ENCODE data around the gene TNFSF15.

TNFSF15 gene

GRCh38 chr9:114805670-114806525 lies at the start of gene TNFSF15:
Gene TNFSF15 (minus strand): TSS chr9:114806039. CDS start chr9:114806012, 27 bp downstream.
- H3K27me3 ChIP-seq, result no peaks in the 10 kb centered on the region
- peak within 1 kb of the TSS; percentile 42 to 96 (median 55); a peak in 21 of 22 replicates for H3K4me2 ChIP-seq
- peak within 1 kb of the TSS in 4 of 11 experiments; percentile 12 to 74 (median 64); a peak in 8 of 22 replicates for H3K9ac ChIP-seq
- H4K20me1 ChIP-seq, result peaks cover 0 to 26% (median 0%) of the 10 kb centered on the region in 11 experiments; a peak in 5 of 22 replicates
- peaks cover 11 to 79% (median 13%) of the 10 kb centered on the region in 10 experiments for H3K4me1 ChIP-seq
- peaks cover 0 to 38% (median 0%) of the 10 kb centered on the region in 11 experiments; a peak in 5 of 22 replicates for H3K36me3 ChIP-seq
- H3K9me3 ChIP-seq (replicated peaks in 1 of 11), result no peaks in the 10 kb centered on the region
- TF ChIP-seq Cebpa-rat (IDR thresholded peaks at IDR 0.05), result no peak
- peak within 1 kb of the TSS in 4 of 10 experiments; percentile 45 to 62 (median 61); a peak in 8 of 20 replicates for H3K4me3 ChIP-seq
- peak within 1 kb of the TSS in 4 of 11 experiments; percentile 33 to 67 (median 58); a peak in 7 of 22 replicates for H3K27ac ChIP-seq

GRCh38 chr9:114855488-114855887 lies 49.6 kb upstream of the TNFSF15 start:
- H3K27me3 ChIP-seq, result no peaks in the 10 kb centered on the region
- no peak overlapping the region for H3K4me3 ChIP-seq
- H3K4me1 ChIP-seq, result peaks cover 0 to 68% (median 41%) of the 10 kb centered on the region in 10 experiments; a peak in 14 of 20 replicates
- peaks cover 0 to 84% (median 0%) of the 10 kb centered on the region in 11 experiments; a peak in 10 of 22 replicates for H3K9me3 ChIP-seq (replicated peaks in 1 of 11)
- TF ChIP-seq Cebpa-rat (IDR thresholded peaks at IDR 0.05), result no peak
- H3K27ac ChIP-seq, result peak overlapping the region in 3 of 11 experiments; percentile 4 to 26 (median 22); a peak in 3 of 22 replicates
- H3K36me3 ChIP-seq, result 0 out of 22 replicates have a peak, but pooled peaks cover 0 to 5% (median 0%) of the 10 kb centered on the region in 11 experiments
- H3K4me2 ChIP-seq, result peak overlapping the region in 1 of 11 experiments; percentile 7; a peak in 1 of 22 replicates
- H4K20me1 ChIP-seq, result no peaks in the 10 kb centered on the region
- no peak overlapping the region for H3K9ac ChIP-seq

- Histone ChIP-seq H3K9ac (no peak overlapping the region), H3K36me3 (0 out of 22 replicates have a peak, but pooled peaks cover 0 to 5% (median 0%) of the 10 kb centered on the region in 11 experiments), H3K4me1 (peaks cover 0 to 68% (median 40%) of the 10 kb centered on the region in 10 experiments; a peak in 14 of 20 replicates), H3K9me3 (replicated peaks in 1 of 11) (peaks cover 0 to 84% (median 0%) of the 10 kb centered on the region in 11 experiments; a peak in 10 of 22 replicates), H3K27ac (peak overlapping the region in 2 of 11 experiments; percentile 22 to 26; a peak in 2 of 22 replicates), H3K27me3 (no peaks in the 10 kb centered on the region), H3K4me2 (peak overlapping the region in 1 of 11 experiments; percentile 13; a peak in 1 of 22 replicates), H4K20me1 (no peaks in the 10 kb centered on the region), H3K4me3 (no peak overlapping the region)
- no peak for TF ChIP-seq Cebpa-rat (IDR thresholded peaks at IDR 0.05)
Measured at GRCh38 chr9:114854736-114855355, 49.0 kb upstream of the TNFSF15 start.

- Histone ChIP-seq H3K27ac (peak overlapping the region in 10 of 11 experiments; percentile 5 to 84 (median 73); a peak in 17 of 22 replicates), H3K4me3 (no peak overlapping the region; a peak in 1 of 20 replicates), H3K9me3 (replicated peaks in 1 of 11) (peaks cover 0 to 78% (median 0%) of the 10 kb centered on the region in 11 experiments; a peak in 10 of 22 replicates), H3K36me3 (0 out of 22 replicates have a peak, but pooled peaks cover 0 to 5% (median 0%) of the 10 kb centered on the region in 11 experiments), H3K4me1 (peaks cover 0 to 71% (median 40%) of the 10 kb centered on the region in 10 experiments; a peak in 14 of 20 replicates), H3K27me3 (no peaks in the 10 kb centered on the region), H3K9ac (peak overlapping the region in 4 of 11 experiments; percentile 56 to 66 (median 64); a peak in 5 of 22 replicates), H4K20me1 (no peaks in the 10 kb centered on the region), H3K4me2 (peak overlapping the region in 7 of 11 experiments; percentile 43 to 75 (median 66); a peak in 13 of 22 replicates)
- no peak for TF ChIP-seq Cebpa-rat (IDR thresholded peaks at IDR 0.05)
Measured at GRCh38 chr9:114853071-114853855, 47.4 kb upstream of the TNFSF15 start.

GRCh38 chr9:114852050-114852594 lies 46.3 kb upstream of the TNFSF15 start:
- Histone ChIP-seq H3K4me2 (peak overlapping the region in 9 of 11 experiments; percentile 10 to 75 (median 56); a peak in 18 of 22 replicates), H4K20me1 (no peaks in the 10 kb centered on the region), H3K9ac (peak overlapping the region in 6 of 11 experiments; percentile 27 to 66 (median 60); a peak in 9 of 22 replicates), H3K4me1 (peaks cover 0 to 66% (median 37%) of the 10 kb centered on the region in 10 experiments; a peak in 14 of 20 replicates), H3K36me3 (0 out of 22 replicates have a peak, but pooled peaks cover 0 to 5% (median 0%) of the 10 kb centered on the region in 11 experiments), H3K9me3 (replicated peaks in 1 of 11) (peaks cover 0 to 67% (median 0%) of the 10 kb centered on the region in 11 experiments; a peak in 10 of 22 replicates), H3K27ac (peak overlapping the region in 9 of 11 experiments; percentile 59 to 84 (median 76); a peak in 18 of 22 replicates), H3K27me3 (no peaks in the 10 kb centered on the region), H3K4me3 (no peak overlapping the region)
- peak; percentile 45 to 95 (median 80); a peak in 19 of 22 replicates for TF ChIP-seq Cebpa-rat (IDR thresholded peaks at IDR 0.05)

- H3K9me3 ChIP-seq (replicated peaks in 1 of 11), result peaks cover 0 to 58% (median 0%) of the 10 kb centered on the region in 11 experiments; a peak in 10 of 22 replicates
- 0 out of 22 replicates have a peak, but pooled peaks cover 0 to 3% (median 0%) of the 10 kb centered on the region in 11 experiments for H3K36me3 ChIP-seq
- H3K27me3 ChIP-seq, result no peaks in the 10 kb centered on the region
- TF ChIP-seq Cebpa-rat (IDR thresholded peaks at IDR 0.05), result no peak
- no peaks in the 10 kb centered on the region for H4K20me1 ChIP-seq
- peak overlapping the region in 1 of 10 experiments; percentile 18; a peak in 1 of 20 replicates for H3K4me3 ChIP-seq
- peak overlapping the region in 10 of 11 experiments; percentile 8 to 84 (median 66); a peak in 18 of 22 replicates for H3K27ac ChIP-seq
- H3K9ac ChIP-seq, result peak overlapping the region in 4 of 11 experiments; percentile 41 to 66 (median 49); a peak in 5 of 22 replicates
- H3K4me1 ChIP-seq, result peaks cover 0 to 58% (median 29%) of the 10 kb centered on the region in 10 experiments; a peak in 14 of 20 replicates
- H3K4me2 ChIP-seq, result peak overlapping the region in 9 of 11 experiments; percentile 10 to 75 (median 56); a peak in 17 of 22 replicates
Measured at GRCh38 chr9:114851306-114851705, 45.5 kb upstream of the TNFSF15 start.

GRCh38 chr9:114850871-114851270 lies 45.0 kb upstream of the TNFSF15 start:
- Histone ChIP-seq H3K4me2 (peak overlapping the region in 9 of 11 experiments; percentile 10 to 75 (median 56); a peak in 13 of 22 replicates), H3K9ac (peak overlapping the region in 4 of 11 experiments; percentile 41 to 66 (median 49); a peak in 4 of 22 replicates), H4K20me1 (no peaks in the 10 kb centered on the region), H3K27ac (peak overlapping the region in 9 of 11 experiments; percentile 16 to 84 (median 70); a peak in 14 of 22 replicates), H3K27me3 (no peaks in the 10 kb centered on the region), H3K4me3 (0 out of 20 replicates have a peak overlapping the region, but pooled peaks of 1 of the 10 experiments have one; percentile 18), H3K36me3 (no peaks in the 10 kb centered on the region), H3K4me1 (peaks cover 0 to 56% (median 28%) of the 10 kb centered on the region in 10 experiments; a peak in 14 of 20 replicates), H3K9me3 (replicated peaks in 1 of 11) (peaks cover 0 to 54% (median 0%) of the 10 kb centered on the region in 11 experiments; a peak in 10 of 22 replicates)
- no peak for TF ChIP-seq Cebpa-rat (IDR thresholded peaks at IDR 0.05)

All from BLaER1 treated with 17β-estradiol and CSF1 and Interleukin-3, amounts not matched to agents 10 nM and 100 nM (cell line).